RWPE1 (cell line): ENCODE results near the gene PRXL2C.
A peak's percentile ranks its signal among the peaks of the same experiment; 100 is the strongest.
"Not testable (repeated sequence)": the region's sequence is repeated elsewhere in the genome, so short reads cannot be mapped to it uniquely, and the experiment has no call there.

Source experiments
- CTCF ChIA-PET: fragments of 350-600 bp; sonication (Branson Sonifier 250); formaldehyde crosslinking; extraction: SDS; loops from one replicate; lab custom pipeline; 2021; lab: Yijun Ruan, JAX
- POLR2A ChIA-PET: fragments of 400-600 bp; formaldehyde crosslinking; extraction: SDS; loops from one replicate; lab custom pipeline; 2020; ENCODE audit warnings: antibody characterized with exemption; ENCODE audit not compliant: low non-redundant PET; lab: Yijun Ruan, JAX
- DNase-seq: peaks from one replicate; pipeline ENCODE4 v3.0.0; 2012; ENCODE audit warnings: low spot score
- H3K27ac ChIP-seq: fragments of 450-650 bp; 2 replicates; pipeline ENCODE4 v1.5.1; 2017
- TF ChIP-seq, protein P1 (sequence below): fragments of 450-650 bp; conservative IDR thresholded peaks from 2 replicates; pipeline ENCODE4 v1.5.1; 2017; ENCODE audit warnings: low read depth, mild to moderate bottlenecking

Gene PRXL2C

DNA sequence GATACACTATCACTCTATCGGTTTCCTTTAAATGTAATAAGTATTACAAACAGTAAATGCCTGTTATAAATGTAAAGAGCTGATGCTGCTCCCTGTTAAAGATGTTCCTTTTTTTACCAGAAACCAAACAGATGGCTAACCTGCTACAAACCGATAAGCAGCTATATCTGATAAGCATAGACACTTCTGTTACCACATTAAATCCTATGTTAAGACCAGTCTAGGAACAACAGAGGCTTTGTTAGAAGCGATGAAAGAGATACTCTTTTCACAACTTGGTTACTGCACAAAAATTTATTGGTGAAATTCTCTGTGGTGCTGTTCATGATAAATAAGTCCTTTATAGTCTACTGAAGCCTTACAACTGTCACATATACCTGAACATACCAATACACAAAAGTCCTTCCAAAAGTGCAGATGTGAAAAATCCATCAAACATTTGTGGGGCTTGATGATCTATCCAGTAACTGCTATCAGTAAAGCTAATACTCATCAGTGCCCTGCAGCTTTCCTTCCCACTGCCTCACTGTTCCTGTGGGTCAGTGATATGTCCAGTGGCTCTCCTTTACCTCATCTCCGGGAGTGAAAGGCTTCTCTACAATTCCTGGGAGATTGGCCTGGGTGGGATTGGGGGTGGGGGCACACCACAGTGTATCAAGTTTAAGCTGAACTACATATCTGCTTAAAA is 25.8 kb upstream of the PRXL2C start:
- DNase-seq, result no peak
- TF ChIP-seq, protein P1, sequence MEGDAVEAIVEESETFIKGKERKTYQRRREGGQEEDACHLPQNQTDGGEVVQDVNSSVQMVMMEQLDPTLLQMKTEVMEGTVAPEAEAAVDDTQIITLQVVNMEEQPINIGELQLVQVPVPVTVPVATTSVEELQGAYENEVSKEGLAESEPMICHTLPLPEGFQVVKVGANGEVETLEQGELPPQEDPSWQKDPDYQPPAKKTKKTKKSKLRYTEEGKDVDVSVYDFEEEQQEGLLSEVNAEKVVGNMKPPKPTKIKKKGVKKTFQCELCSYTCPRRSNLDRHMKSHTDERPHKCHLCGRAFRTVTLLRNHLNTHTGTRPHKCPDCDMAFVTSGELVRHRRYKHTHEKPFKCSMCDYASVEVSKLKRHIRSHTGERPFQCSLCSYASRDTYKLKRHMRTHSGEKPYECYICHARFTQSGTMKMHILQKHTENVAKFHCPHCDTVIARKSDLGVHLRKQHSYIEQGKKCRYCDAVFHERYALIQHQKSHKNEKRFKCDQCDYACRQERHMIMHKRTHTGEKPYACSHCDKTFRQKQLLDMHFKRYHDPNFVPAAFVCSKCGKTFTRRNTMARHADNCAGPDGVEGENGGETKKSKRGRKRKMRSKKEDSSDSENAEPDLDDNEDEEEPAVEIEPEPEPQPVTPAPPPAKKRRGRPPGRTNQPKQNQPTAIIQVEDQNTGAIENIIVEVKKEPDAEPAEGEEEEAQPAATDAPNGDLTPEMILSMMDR, result no peak
- POLR2A ChIA-PET, result interaction anchor here (1.4 kb wide), 1 partner anchor 26 kb away, joined by 4 read pairs; the partner anchor contains the start of gene PRXL2C
- H3K27ac ChIP-seq, result no peak overlapping the region
- CTCF ChIA-PET, result interaction anchor here (0.6 to 1.3 kb wide), 4 partner anchors 10 to 306 kb away, joined by 3 to 7 read pairs (median 3); no protein-coding TSS in a partner anchor

DNA sequence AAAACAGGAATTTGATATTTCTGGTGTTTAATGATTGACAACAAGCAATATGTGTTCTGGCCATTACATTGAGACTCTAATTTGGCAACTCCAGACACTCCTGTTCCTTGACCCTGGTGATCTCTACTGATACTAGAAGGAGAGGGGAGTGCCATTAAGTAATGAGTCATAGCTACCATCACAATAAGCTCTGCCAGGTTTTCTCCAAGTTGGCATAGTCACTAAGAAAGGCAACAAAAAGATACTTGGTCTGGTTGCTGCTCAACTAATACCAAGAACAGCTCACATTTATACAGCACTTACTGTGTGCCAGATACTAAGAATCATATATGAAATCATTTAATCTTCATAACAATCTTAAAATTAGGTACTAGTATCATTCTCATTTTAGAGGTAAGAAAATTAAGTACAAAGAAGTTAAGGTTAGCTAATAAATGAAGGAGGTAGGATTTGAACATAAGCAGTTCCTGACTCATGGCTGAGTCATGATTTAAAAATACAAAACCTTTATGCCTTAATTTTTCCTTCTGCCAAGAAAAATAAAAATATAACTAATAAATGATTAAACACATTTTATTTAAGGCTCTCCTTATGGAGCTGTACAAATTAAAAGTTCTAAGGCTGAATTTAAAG is 19.9 kb upstream of the PRXL2C start:
- TF ChIP-seq, protein P1, result no peak
- CTCF ChIA-PET, result interaction anchor here (0.9 kb wide), 1 partner anchor 8 kb away, joined by 5 read pairs; no protein-coding TSS in a partner anchor
- POLR2A ChIA-PET, result interaction anchor here (0.6 kb wide), 1 partner anchor 1211 kb away, joined by 3 read pairs; no protein-coding TSS in a partner anchor

DNA sequence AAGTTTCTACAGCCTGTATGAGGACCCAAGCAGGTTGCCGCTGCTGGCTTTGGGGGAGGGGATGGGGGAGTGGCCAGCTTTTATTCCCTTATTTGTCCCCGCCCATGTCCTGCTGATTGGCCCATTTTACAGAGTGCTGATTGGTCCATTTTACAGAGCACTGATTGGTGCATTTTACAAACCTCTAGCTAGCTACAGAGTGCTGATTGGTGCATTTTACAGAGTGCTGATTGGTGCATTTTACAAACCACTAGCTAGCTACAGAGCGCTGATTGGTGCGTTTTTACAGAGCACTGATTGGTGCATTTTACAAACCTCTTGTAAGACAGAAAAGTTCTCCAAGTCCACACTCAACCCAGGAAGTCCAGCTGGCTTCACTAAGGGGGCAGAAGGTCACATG is 18.7 kb upstream of the PRXL2C start:
- DNase-seq, POLR2A ChIA-PET, H3K27ac ChIP-seq, CTCF ChIA-PET: not testable (repeated sequence)

More for the DNA sequence above, 19.9 kb upstream of the PRXL2C start:
- H3K27ac ChIP-seq, result peak overlapping the region; percentile 81
- peak; percentile 97 for DNase-seq

DNA sequence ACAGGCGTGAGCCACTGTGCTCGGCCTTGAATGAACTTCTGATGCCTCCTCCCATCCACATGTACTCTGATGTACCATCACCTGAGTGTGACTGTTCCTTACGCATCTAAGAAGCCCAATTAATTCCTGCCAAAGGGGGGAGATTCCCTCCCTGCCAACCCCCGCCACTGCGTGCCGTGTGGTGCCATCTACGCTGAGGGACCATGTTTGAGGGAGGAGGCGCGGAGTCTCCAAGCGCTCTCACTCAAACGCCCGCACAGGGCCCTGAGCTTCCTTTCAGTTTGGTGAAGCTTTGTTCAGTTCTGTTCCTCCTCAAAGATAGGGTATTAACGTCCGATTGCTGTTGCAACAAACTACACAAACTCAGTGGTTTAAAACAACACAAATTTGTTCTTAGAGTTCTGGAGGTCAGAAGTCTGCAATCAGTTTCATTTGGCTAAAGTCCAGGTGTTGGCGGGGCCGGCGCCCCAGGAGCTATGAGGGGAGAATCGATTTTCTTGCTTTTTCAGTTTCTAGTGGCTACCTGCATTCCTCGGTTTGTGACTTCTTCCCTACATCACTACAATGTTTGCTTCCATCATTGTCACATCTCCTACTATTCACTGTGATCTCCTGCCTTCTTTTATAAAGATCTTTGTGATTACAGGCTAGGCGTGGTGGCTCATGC is 13.9 kb upstream of the PRXL2C start:
- H3K27ac ChIP-seq, result no peak overlapping the region
- CTCF ChIA-PET, result no interaction called here
- no peak for DNase-seq
- TF ChIP-seq, protein P1, result no peak
- POLR2A ChIA-PET, result no interaction called here

DNA sequence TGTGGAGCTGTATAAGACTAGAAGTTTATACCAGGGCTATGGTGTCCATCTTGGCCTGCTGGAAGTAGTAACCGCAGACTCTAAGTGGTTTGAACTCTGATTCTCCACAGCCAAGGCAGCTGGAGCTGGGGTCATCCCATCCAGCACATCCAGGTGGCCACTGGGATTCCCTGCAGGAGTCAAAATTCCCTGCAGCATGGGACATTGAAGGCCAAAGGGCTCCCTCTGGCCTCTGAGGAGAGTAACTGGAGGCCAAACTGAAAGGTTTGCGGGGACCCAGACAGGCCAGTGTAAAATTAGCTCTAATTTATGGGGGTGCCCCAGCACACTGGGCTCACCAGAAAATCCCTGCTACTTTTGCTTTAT is 12.2 kb upstream of the PRXL2C start:
- ChIA-PET POLR2A (no interaction called here), CTCF (interaction anchor here (0.7 to 1.3 kb wide), 8 partner anchors 9 to 339 kb away, joined by 3 to 11 read pairs (median 6); partner anchors contain the start of gene CDC14B)
- TF ChIP-seq, protein P1, result no peak
- no peak overlapping the region for H3K27ac ChIP-seq
- DNase-seq, result no peak

DNA sequence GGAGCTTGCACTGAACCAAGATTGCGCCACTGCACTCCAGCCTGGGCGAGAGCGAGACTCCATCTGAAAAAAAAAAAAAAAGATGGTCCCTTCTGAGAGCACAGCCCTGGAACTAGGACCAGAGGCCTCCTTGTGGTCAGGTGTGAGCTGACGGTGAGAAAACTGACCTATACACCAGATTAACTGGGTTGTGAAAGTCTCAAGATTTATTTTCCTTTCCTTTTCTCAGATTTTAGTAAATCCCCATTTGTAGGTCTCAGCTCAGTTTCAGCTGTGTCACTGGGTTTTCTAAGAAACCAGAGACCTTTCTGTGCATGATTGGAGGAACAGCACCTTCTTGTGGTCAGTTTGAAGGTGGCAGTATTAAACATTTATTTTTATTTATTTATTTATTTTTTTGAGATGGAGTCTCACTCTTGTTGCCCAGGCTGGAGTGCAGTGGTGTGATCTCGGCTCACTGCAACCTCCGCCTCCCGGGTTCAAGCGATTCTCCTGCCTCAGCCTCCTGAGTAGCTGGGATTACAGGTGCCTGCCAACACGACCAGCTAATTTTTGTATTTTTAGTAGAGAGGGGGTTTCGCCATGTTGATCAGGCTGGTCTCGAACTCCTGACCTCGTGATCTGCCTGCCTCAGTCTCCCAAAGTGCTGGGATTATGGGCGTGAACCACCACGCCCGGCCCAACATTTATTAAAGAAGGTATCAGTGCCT is 11.7 kb upstream of the PRXL2C start:
- peak; percentile 50 for DNase-seq
- POLR2A ChIA-PET, H3K27ac ChIP-seq: not testable (repeated sequence)
- CTCF ChIA-PET, result interaction anchor here (0.6 to 1.3 kb wide), 18 partner anchors 8 to 1203 kb away, joined by 3 to 11 read pairs (median 3); partner anchors contain the start of gene CDC14B
- TF ChIP-seq, protein P1, result peak; percentile 76
